ENCODE results near the gene GLIS2. TPM values are rescaled to one million over a fixed set of nuclear protein-coding genes. Genes with fewer than 3 reads are reported as not detected.
A peak's percentile ranks its signal among the peaks of the same experiment; 100 is the strongest.

GLIS2 gene
- total and polyA plus RNA-seq, 2 donors (not counting 1 experiment from before 2014, with no cell fraction given) = 4.0 to 6.0 TPM

DNA sequence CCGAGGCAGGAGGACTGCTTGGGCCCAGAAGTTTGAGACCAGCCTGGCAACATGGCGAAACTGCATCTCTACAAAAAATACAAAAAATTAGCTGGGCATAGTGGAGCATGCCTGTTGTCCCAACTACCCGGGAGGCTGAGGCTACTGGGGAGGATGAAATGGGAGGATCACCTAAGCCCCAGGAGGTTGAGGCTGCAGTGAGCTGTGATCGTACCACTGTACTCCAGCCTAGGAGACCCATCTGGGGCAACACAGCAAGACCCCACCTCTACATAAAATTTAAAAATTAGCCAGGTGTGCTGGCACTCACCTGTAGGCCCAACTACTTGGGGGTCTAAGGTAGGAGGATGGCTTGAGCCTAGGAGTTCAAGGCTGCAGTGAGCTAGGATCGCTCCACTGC, 33.5 kb downstream of the GLIS2 start:
- peaks cover 2% of the 10 kb centered on the region for H3K36me3 ChIP-seq (ENCODE audit: control insufficient read depth, insufficient read depth, low read length)
- H3K79me2 ChIP-seq (ENCODE audit: control insufficient read depth, insufficient read depth, low read length) = peaks cover 39% of the 10 kb centered on the region

DNA sequence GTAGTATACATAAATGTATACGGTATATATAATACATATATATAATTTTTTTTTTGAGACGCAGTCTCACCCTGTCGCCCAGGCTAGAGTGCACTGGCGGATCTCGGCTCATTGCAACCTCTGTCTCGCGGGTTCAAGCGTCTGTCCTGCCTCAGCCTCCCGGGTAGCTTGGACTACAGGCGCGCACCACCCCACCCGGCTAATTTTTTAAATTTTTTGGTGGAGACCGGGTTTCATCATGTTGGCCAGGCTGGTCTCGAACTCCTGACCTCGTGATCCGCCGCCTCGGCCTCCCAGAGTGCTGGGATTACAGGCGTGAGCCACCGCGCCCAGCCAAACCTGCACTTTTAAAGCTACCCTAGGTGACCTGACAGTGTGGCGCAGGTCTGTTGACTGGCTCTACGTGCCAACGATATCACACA, 34.5 kb downstream of the GLIS2 start:
- TF ChIP-seq, protein P1, sequence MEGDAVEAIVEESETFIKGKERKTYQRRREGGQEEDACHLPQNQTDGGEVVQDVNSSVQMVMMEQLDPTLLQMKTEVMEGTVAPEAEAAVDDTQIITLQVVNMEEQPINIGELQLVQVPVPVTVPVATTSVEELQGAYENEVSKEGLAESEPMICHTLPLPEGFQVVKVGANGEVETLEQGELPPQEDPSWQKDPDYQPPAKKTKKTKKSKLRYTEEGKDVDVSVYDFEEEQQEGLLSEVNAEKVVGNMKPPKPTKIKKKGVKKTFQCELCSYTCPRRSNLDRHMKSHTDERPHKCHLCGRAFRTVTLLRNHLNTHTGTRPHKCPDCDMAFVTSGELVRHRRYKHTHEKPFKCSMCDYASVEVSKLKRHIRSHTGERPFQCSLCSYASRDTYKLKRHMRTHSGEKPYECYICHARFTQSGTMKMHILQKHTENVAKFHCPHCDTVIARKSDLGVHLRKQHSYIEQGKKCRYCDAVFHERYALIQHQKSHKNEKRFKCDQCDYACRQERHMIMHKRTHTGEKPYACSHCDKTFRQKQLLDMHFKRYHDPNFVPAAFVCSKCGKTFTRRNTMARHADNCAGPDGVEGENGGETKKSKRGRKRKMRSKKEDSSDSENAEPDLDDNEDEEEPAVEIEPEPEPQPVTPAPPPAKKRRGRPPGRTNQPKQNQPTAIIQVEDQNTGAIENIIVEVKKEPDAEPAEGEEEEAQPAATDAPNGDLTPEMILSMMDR (conservative IDR thresholded peaks at IDR 0.05 in 1 of 2, IDR thresholded peaks at IDR 0.05 in 1 of 2; ENCODE audit: low read depth in 1 of 2, low read length in 2 of 2) = no peak
- no peak for TF ChIP-seq EZH2 (IDR thresholded peaks at IDR 0.05; ENCODE audit: low read length, missing control alignments)
- H3K27me3 ChIP-seq (ENCODE audit: control insufficient read depth, insufficient read depth, low read length) = no peaks in the 10 kb centered on the region
- H4K20me1 ChIP-seq (ENCODE audit: control insufficient read depth, extremely low read depth, insufficient read depth, low read length) = no peaks in the 10 kb centered on the region

More for the DNA sequence above, 33.5 kb downstream of the GLIS2 start:
- no peak overlapping the region for H3K4me2 ChIP-seq (ENCODE audit: extremely low read depth, insufficient read depth, low read length)
- H3K27ac ChIP-seq (ENCODE audit: insufficient read depth, low read length) = no peak overlapping the region
- TF ChIP-seq EZH2 (IDR thresholded peaks at IDR 0.05; ENCODE audit: low read length, missing control alignments) = no peak
- TF ChIP-seq, protein P1 (conservative IDR thresholded peaks at IDR 0.05 in 1 of 2, IDR thresholded peaks at IDR 0.05 in 1 of 2; ENCODE audit: low read depth in 1 of 2, low read length in 2 of 2) = no peak
- H4K20me1 ChIP-seq (ENCODE audit: control insufficient read depth, extremely low read depth, insufficient read depth, low read length) = no peaks in the 10 kb centered on the region
- no peaks in the 10 kb centered on the region for H3K27me3 ChIP-seq (ENCODE audit: control insufficient read depth, insufficient read depth, low read length)
- no peak overlapping the region for H3K4me3 ChIP-seq (replicated peaks in 1 of 4; ENCODE audit: control extremely low read depth in 1 of 4, insufficient read depth in 1 of 4, low read depth in 3 of 4, low read length in 4 of 4)
- no peaks in the 10 kb centered on the region for H3K9me3 ChIP-seq (ENCODE audit: control insufficient read depth, insufficient read depth, low read depth, low read length)
- no peak overlapping the region for H2AFZ ChIP-seq (ENCODE audit: low read length)
- no peak for DNase-seq (ENCODE audit: low read depth in 2 of 2)
- peaks cover 4% of the 10 kb centered on the region for H3K4me1 ChIP-seq (ENCODE audit: control insufficient read depth, extremely low read depth, insufficient read depth, low read length)
- no peak overlapping the region for H3K9ac ChIP-seq (ENCODE audit: insufficient read depth, low read length)

DNA sequence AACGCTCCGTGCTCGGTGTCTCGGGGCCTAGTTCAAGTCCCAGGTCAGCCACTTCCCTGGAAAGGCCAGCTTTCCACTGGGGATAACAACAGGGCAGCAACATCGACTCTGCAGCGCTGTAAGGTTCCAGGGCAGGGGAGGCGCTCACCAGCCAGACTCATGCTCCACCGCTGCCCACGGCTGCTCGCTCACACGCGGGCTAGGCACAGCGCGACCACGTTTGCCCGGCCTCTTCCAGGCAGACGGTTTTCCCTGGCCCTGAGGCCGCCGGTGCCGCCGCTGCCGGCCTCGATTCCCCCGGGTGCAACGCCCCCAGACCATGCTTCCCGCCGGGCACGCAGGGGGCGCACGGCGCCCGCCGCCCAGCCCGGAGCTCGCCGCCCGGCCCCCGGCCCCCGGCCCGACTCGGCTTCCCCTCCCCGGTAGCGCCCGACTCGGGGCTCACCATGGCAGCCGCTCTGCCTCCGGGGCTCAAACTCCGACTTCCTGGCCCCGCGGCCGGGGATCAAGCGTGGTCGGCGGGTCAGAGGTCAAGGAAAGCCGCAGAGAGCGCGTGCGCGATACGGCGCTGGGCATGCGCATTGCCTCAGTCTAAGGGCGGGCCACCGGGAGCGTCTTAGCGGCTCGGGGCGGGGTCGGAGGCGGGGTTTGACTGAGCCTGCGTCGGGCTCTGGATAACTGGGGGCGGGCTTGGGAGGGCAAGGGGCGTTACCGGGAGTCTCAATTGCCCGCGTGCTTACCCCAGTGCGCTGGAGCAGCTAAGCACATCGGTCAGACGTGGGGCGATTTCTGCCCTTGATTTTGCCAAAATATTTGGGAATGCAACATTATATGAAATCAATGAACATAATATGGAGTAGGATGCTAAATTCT, 35.2 kb downstream of the GLIS2 start, which contains the start of gene PAM16:
Gene PAM16, minus strand, starts transcription at position 535 of the 873 bp plus-strand sequence. Its CDS starts 87 bp downstream, at position 448.
- Histone ChIP-seq H3K9me3 (ENCODE audit: control insufficient read depth, insufficient read depth, low read depth, low read length) (no peaks in the 10 kb centered on the region), H3K79me2 (ENCODE audit: control insufficient read depth, insufficient read depth, low read length) (peaks cover 37% of the 10 kb centered on the region), H3K4me2 (ENCODE audit: extremely low read depth, insufficient read depth, low read length) (peak within 1 kb of the TSS; percentile 88), H3K4me1 (ENCODE audit: control insufficient read depth, extremely low read depth, insufficient read depth, low read length) (peaks cover 4% of the 10 kb centered on the region), H3K27me3 (ENCODE audit: control insufficient read depth, insufficient read depth, low read length) (no peaks in the 10 kb centered on the region), H4K20me1 (ENCODE audit: control insufficient read depth, extremely low read depth, insufficient read depth, low read length) (no peaks in the 10 kb centered on the region), H2AFZ (ENCODE audit: low read length) (peak within 1 kb of the TSS; percentile 63), H3K4me3 (replicated peaks in 1 of 4; ENCODE audit: control extremely low read depth in 1 of 4, insufficient read depth in 1 of 4, low read depth in 3 of 4, low read length in 4 of 4) (peak within 1 kb of the TSS; percentile 68 to 97 (median 84)), H3K9ac (ENCODE audit: insufficient read depth, low read length) (peak within 1 kb of the TSS; percentile 82), H3K27ac (ENCODE audit: insufficient read depth, low read length) (peak within 1 kb of the TSS; percentile 83), H3K36me3 (ENCODE audit: control insufficient read depth, insufficient read depth, low read length) (peaks cover 2% of the 10 kb centered on the region)
- TF ChIP-seq, protein P1 (conservative IDR thresholded peaks at IDR 0.05 in 1 of 2, IDR thresholded peaks at IDR 0.05 in 1 of 2; ENCODE audit: low read depth in 1 of 2, low read length in 2 of 2) = no peak
- TF ChIP-seq EZH2 (IDR thresholded peaks at IDR 0.05; ENCODE audit: low read length, missing control alignments) = no peak
- DNase-seq (ENCODE audit: low read depth in 2 of 2) = peak; percentile 87 to 93

More for the DNA sequence above, 34.5 kb downstream of the GLIS2 start:
- DNase-seq (ENCODE audit: low read depth in 2 of 2) = no peak
- peak overlapping the region; percentile 82 for H3K9ac ChIP-seq (ENCODE audit: insufficient read depth, low read length)
- H3K4me1 ChIP-seq (ENCODE audit: control insufficient read depth, extremely low read depth, insufficient read depth, low read length) = peaks cover 4% of the 10 kb centered on the region
- H3K79me2 ChIP-seq (ENCODE audit: control insufficient read depth, insufficient read depth, low read length) = peaks cover 39% of the 10 kb centered on the region
- H3K4me3 ChIP-seq (replicated peaks in 1 of 4; ENCODE audit: control extremely low read depth in 1 of 4, insufficient read depth in 1 of 4, low read depth in 3 of 4, low read length in 4 of 4) = peak overlapping the region; percentile 68 to 97 (median 84)
- peak overlapping the region; percentile 83 for H3K27ac ChIP-seq (ENCODE audit: insufficient read depth, low read length)
- peak overlapping the region; percentile 88 for H3K4me2 ChIP-seq (ENCODE audit: extremely low read depth, insufficient read depth, low read length)
- H2AFZ ChIP-seq (ENCODE audit: low read length) = peak overlapping the region; percentile 63
- no peaks in the 10 kb centered on the region for H3K9me3 ChIP-seq (ENCODE audit: control insufficient read depth, insufficient read depth, low read depth, low read length)
- peaks cover 2% of the 10 kb centered on the region for H3K36me3 ChIP-seq (ENCODE audit: control insufficient read depth, insufficient read depth, low read length)

Measured in fibroblast of lung (primary cell).